Measurements from ENCODE around the gene IP6K2. TPM values are rescaled to one million over a fixed set of nuclear protein-coding genes. Genes with fewer than 3 reads are reported as not detected.

The IP6K2 gene
- total RNA-seq, 1 donor from 2014 or later, result 40.4 TPM

DNA sequence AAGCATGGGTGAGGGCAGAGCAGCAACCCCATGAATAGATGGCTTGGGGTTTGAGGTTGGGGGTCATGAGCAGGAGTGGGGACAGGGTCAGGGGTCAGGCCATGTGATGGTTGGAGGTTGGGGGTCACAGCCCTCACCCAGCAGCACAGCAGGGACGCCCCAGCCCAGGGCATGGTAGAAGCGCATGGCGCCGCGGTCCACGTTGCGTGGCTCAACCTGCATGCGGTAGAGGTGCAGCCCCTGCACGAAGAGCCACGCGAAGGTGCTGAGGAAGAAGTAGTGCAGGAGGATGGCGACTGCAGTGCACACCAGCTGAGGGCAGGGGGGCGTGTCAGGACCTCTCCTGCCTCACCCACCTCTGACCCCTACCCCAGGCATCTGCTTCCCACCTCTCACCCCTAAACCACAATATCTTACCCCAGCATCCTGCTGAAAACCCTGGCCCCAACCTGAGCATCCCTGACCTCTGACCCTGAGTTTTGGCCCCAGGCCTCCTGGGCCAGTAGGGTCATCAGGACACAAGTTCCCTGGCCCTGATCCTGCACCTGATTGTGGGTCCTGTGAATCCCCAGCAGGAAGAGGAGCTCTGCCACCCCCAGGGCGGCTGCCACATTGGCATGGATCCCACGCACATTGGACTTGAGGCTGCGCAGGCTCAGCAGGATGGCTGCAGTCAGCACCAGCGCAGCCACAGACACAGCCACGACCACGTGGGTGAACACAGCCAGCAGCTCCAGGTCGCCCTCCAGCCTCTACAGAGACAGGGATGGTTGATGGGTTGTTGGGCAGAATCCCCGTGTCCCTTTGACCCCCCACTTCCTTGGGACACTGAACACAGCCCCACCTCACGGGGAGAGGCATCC lies 71.9 kb downstream of the IP6K2 start:
- DNase-seq (ENCODE audit: low spot score), result no peak

DNA sequence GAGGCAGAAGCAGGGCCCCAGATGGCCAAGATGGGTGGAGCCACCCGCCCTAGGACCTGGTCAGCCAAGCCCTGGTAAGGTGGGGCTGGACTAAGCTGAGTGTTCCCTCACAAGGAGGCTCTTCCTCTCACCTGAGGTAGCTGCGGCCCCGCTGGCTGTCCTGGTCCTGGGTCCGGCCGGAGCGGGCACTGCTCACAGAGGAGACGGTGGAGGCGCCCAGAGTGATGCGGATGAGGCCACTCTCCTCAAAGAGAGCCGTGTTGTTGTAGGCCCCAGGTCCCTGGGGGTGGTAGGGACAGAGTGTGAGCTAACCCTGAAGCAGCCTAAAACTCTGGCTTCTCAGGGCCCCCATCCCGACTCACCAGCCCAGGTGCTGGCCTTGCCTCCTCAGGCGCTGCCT lies 74.4 kb downstream of the IP6K2 start:
- no peak for DNase-seq (ENCODE audit: low spot score)

DNA sequence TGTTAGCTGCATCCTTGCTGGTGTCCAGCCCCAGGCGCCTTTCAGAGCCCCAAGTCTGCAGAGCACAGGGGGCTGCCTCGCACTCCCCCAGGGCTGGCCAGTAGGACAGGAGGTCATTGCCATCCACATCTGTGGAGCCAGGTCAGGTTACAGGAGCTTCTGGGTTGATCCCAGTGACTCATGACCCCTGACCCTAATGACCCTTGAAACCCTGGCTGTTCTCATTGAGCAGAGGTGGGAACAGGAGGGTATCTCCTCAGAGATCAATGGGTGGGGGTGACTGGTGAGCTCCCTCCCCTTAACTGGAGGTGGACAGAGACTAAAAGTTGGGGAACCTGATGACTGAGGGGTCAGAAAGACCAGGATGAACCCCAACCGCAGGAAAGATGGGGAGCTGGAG lies 75.6 kb downstream of the IP6K2 start:
- no peak for DNase-seq (ENCODE audit: low spot score)

DNA sequence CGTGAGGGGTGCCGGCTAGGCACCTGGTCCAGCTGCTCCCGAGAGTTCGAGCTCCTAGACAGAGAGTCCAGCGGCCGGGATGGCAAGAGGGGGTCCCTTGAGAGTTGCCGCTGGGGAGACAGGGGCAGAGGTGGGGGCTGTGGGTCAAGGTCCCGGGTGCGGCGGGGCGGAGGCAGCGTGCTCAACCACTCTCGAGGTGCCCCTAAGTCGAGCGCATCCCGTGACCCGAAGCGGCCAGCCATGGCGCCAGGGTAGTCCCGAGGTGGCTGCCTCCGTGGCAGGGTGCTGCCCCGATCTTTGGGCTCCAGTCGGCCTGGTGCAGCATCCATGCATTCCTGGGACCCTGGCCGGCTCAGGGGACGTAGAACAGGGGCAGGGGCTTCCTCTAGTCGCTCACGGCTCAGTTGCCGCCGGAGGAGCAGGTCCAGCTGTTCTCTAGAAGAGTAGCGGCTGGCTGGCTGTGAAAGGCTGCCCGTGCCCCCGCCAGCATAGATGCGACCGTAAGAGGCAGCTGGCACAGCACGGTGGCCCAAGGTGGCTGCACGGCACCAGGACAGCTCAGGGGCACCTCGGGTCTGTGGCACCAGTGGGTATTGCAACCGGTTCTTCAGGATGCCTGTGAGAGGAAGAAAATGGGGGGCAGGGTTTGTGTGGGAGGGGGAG lies 76.9 kb downstream of the IP6K2 start:
- DNase-seq (ENCODE audit: low spot score), result no peak

Small RNA genes within 50 kb of the gene (microRNA-seq; reads per million reads assigned to microRNA genes)
- gene MIR4793 (ENCODE audit: borderline number of aligned reads), result not detected

Other genes starting within 250 kb of the IP6K2 start
- 170 TPM for gene SHISA5, start 213.0 kb downstream of the IP6K2 start, total RNA-seq
- gene PFKFB4, start 160.4 kb downstream of the IP6K2 start, total RNA-seq, result 4.6 TPM
- gene UCN2, start 153.4 kb downstream of the IP6K2 start, total RNA-seq, result not detected
- 0.84 TPM for gene COL7A1, start 121.9 kb downstream of the IP6K2 start, total RNA-seq
- gene UQCRC1, start 107.6 kb downstream of the IP6K2 start, total RNA-seq, result 148 TPM
- gene TMEM89, start 95.5 kb downstream of the IP6K2 start, total RNA-seq, result not detected
- gene SLC26A6, start 81.8 kb downstream of the IP6K2 start, total RNA-seq, result 11.5 TPM
- gene CELSR3, start 54.3 kb downstream of the IP6K2 start, total RNA-seq, result 0.64 TPM
- 19.9 TPM for gene NCKIPSD, start 31.3 kb downstream of the IP6K2 start, total RNA-seq
- 72.1 TPM for gene PRKAR2A, start 130.7 kb upstream of the IP6K2 start, total RNA-seq
- gene SLC25A20, start 181.7 kb upstream of the IP6K2 start, total RNA-seq, result 46.1 TPM
- 92.3 TPM for gene ARIH2, start 201.6 kb upstream of the IP6K2 start, total RNA-seq